Transverse colon (tissue), 4 donors: ENCODE measurements around the gene GFOD1.

ENCODE experiments used
- POLR2A ChIP-seq: fragments of 450-650 bp; IDR thresholded peaks from one replicate; pipeline ENCODE4 v1.6.1; 2016; ENCODE audit warnings: antibody characterized with exemption, mild to moderate bottlenecking, moderate library complexity
- POLR2AphosphoS5 ChIP-seq, 3 donors: sonication (generic); formaldehyde crosslinking; IDR thresholded peaks; one replicate each; pipeline ENCODE4 v1.6.1; 2016; ENCODE audit warnings: antibody characterized with exemption in 3 of 3
- TF ChIP-seq, protein P1 (sequence below), 5 experiments: fragments of 200-600 bp in 3 of 5; fragments of 450-650 bp in 2 of 5; sonication (generic) in 3 of 5; IDR thresholded peaks; 1 replicate in 2 of 5; 2 replicates in 3 of 5; pipeline ENCODE4 v1.5.1; 2016 to 2017; ENCODE audit warnings: antibody characterized with exemption in 5 of 5, inconsistent platforms in 3 of 5, mild to moderate bottlenecking in 2 of 5, moderate library complexity in 1 of 5

DNA sequence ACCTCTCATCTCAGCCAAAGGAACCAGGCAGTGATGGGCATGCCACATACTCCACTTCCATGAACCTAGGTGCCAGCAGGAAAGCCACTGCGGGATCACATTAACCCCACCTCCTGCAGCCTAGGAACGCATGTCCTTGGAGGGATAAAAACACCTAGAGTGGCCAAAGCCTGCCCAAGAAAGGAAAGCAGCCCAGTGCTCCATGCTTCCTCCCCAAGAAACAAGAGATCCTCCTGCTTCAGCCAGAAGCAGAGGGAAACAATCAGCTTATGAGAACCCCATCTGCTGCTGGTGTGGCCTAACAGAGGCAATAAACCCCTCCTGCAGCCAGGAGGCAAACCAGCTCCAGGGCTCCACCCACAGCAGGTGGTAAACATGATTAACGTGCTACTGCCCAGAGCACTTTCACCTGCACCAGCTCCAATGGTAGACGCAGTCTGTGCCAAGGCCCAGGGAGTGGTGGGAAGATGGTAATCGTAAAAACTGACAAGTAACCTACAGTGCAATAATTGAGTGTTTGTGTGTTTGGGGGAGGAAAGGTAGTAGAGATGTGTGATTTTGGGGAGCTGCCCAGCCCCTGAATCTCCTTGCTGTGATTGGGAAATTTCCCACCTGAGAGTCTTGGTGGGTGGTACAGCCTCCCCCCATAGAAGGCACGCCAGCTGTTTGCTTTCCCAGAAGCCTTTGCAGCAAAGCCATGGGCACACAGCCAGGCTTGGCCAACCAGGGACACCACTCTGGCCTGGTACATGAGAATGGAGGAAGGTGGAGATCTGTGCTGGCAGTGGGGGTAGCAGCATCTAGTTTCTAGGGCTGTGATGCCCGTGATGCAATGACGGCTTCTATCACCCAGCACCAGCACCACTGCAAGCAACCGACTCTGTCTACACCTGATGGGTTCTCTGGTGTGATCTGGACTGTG is 108.5 kb downstream of the GFOD1 start:
- TF ChIP-seq, protein P1, sequence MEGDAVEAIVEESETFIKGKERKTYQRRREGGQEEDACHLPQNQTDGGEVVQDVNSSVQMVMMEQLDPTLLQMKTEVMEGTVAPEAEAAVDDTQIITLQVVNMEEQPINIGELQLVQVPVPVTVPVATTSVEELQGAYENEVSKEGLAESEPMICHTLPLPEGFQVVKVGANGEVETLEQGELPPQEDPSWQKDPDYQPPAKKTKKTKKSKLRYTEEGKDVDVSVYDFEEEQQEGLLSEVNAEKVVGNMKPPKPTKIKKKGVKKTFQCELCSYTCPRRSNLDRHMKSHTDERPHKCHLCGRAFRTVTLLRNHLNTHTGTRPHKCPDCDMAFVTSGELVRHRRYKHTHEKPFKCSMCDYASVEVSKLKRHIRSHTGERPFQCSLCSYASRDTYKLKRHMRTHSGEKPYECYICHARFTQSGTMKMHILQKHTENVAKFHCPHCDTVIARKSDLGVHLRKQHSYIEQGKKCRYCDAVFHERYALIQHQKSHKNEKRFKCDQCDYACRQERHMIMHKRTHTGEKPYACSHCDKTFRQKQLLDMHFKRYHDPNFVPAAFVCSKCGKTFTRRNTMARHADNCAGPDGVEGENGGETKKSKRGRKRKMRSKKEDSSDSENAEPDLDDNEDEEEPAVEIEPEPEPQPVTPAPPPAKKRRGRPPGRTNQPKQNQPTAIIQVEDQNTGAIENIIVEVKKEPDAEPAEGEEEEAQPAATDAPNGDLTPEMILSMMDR (IDR thresholded peaks at IDR 0.05): peak in 3 of 5 experiments; percentile 18 to 52 (median 19)
- TF ChIP-seq POLR2A (no peak), POLR2AphosphoS5 (IDR thresholded peaks at IDR 0.05) (peak; percentile 39 to 77 (median 61))
